Body of pancreas (tissue), 4 donors: Measurements from ENCODE around the gene PCDH9. TPM values are rescaled to one million over a fixed set of nuclear protein-coding genes. Genes with fewer than 3 reads are reported as not detected.
"Not testable (repeated sequence)": the region's sequence is repeated elsewhere in the genome, so short reads cannot be mapped to it uniquely, and the experiment has no call there.

ENCODE experiments used
- ATAC-seq: fragments of 150-250 bp; one replicate; pipeline ENCODE4 v1.9.1; 2016
- DNase-seq, 4 donors: peaks; one replicate each; pipeline ENCODE4 v3.0.0-alpha.2; 2019
- H3K27ac ChIP-seq, 4 donors: fragments of 200-600 bp; sonication (generic); 1 replicate in 3 of 4; 2 replicates in 1 of 4; pipeline versions ENCODE4 v1.5.1 to v1.6.1; 2016 to 2019; ENCODE audit warnings: mild to moderate bottlenecking in 1 of 4, mixed read lengths in 1 of 4, moderate library complexity in 1 of 4
- H3K27me3 ChIP-seq, 2 donors: fragments of 200-600 bp; sonication (generic); one replicate each; pipeline ENCODE4 v1.6.0; 2016; ENCODE audit warnings: mild to moderate bottlenecking in 1 of 2
- H3K36me3 ChIP-seq, 2 donors: fragments of 200-600 bp; sonication (generic); replicated peaks in 1 of 2; 2 replicates each; pipeline ENCODE4 v1.5.1; 2016; ENCODE audit warnings: low read depth in 2 of 2; ENCODE audit not compliant: insufficient read depth in 1 of 2
- H3K4me1 ChIP-seq: fragments of 200-600 bp; sonication (generic); one replicate; pipeline ENCODE4 v1.6.0; 2016
- H3K4me3 ChIP-seq, 2 donors: fragments of 200-600 bp; sonication (generic); 1 replicate in 1 of 2; 2 replicates in 1 of 2; pipeline ENCODE4 v1.5.1; 2016 to 2019
- H3K9me3 ChIP-seq, 3 donors: fragments of 200-600 bp; sonication (generic); 1 replicate in 2 of 3; 2 replicates in 1 of 3; pipeline ENCODE4 v1.5.1; 2016
- POLR2A ChIP-seq, 3 donors: fragments of 450-650 bp; IDR thresholded peaks; one replicate each; pipeline ENCODE4 v1.6.1; 2016; ENCODE audit warnings: antibody characterized with exemption in 3 of 3, mild to moderate bottlenecking in 2 of 3
- WGBS, 2 donors: methylation state at CpG; one replicate each; pipeline ENCODE4 v1.1.5; 2017; 5-methylcytosine and 5-hydroxymethylcytosine counted together
- intact Hi-C: fragments of 100-400 bp; cut with DNase I; formaldehyde crosslinking; loops from one replicate; pipeline ENCODE4 v1.15.1; 2023
- total RNA-seq, 2 donors: library from RNA; depleted of rRNA; stranded (reverse); fragments of >200 nt; gene quantifications; one replicate each; pipeline ENCODE4 v1.1.0, GENCODE V29; 2016
- TF ChIP-seq, protein P1 (sequence below), 7 experiments: fragments of 450-650 bp in 4 of 7; fragments of 200-600 bp in 3 of 7; sonication (generic) in 3 of 7; IDR thresholded peaks; one replicate each; pipeline ENCODE4 v1.5.1; 2016 to 2019; ENCODE audit warnings: antibody characterized with exemption in 7 of 7

The PCDH9 gene
- total RNA-seq, 2 donors from 2014 or later, result 3.6 to 3.9 TPM

GRCh38 chr13:66301482-66301881 is 928.7 kb downstream of the PCDH9 start:
- Histone ChIP-seq H3K4me3 (no peak overlapping the region), H3K27ac (no peak overlapping the region), H3K4me1 (no peaks in the 10 kb centered on the region), H3K27me3 (no peaks in the 10 kb centered on the region), H3K36me3 (no peaks in the 10 kb centered on the region), H3K9me3 (no peaks in the 10 kb centered on the region)
- TF ChIP-seq, protein P1, sequence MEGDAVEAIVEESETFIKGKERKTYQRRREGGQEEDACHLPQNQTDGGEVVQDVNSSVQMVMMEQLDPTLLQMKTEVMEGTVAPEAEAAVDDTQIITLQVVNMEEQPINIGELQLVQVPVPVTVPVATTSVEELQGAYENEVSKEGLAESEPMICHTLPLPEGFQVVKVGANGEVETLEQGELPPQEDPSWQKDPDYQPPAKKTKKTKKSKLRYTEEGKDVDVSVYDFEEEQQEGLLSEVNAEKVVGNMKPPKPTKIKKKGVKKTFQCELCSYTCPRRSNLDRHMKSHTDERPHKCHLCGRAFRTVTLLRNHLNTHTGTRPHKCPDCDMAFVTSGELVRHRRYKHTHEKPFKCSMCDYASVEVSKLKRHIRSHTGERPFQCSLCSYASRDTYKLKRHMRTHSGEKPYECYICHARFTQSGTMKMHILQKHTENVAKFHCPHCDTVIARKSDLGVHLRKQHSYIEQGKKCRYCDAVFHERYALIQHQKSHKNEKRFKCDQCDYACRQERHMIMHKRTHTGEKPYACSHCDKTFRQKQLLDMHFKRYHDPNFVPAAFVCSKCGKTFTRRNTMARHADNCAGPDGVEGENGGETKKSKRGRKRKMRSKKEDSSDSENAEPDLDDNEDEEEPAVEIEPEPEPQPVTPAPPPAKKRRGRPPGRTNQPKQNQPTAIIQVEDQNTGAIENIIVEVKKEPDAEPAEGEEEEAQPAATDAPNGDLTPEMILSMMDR (IDR thresholded peaks at IDR 0.05), result no peak
- TF ChIP-seq POLR2A (IDR thresholded peaks at IDR 0.05), result no peak
- intact Hi-C loops, result no loop called here
- ATAC-seq, result no peak
- DNase-seq, result no peak

DNA sequence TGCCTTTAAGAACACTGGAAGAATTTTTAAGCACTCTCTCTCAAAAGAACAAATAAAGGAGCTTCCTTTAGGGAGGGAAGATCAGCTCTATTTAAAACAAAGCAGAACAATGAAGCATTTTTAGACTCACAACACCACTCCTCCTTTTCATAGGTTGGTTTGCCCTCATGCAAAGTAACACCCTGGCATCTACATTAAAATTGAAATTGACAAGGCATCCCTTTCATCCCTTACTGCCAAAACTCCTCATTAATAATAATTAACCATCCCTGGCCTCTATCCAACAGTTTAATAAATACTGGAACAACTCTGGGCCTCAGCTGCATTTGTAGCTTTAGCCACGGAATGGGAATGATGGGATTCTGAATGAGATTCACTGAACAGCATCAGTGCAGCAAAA is 929.1 kb downstream of the PCDH9 start:
- H3K9me3 ChIP-seq, result no peaks in the 10 kb centered on the region
- WGBS, 2 donors, result 55 to 64% methylated on average over 1 of the region's 1 CpG
- H3K4me1 ChIP-seq, result no peaks in the 10 kb centered on the region
- DNase-seq (no peak), ATAC-seq (no peak)
- intact Hi-C loops, result no loop called here
- H3K4me3 ChIP-seq, result no peak overlapping the region
- H3K27ac ChIP-seq, result no peak overlapping the region
- H3K36me3 ChIP-seq, result no peaks in the 10 kb centered on the region
- no peaks in the 10 kb centered on the region for H3K27me3 ChIP-seq
- TF ChIP-seq, protein P1 (IDR thresholded peaks at IDR 0.05), result no peak
- TF ChIP-seq POLR2A (IDR thresholded peaks at IDR 0.05), result no peak

DNA sequence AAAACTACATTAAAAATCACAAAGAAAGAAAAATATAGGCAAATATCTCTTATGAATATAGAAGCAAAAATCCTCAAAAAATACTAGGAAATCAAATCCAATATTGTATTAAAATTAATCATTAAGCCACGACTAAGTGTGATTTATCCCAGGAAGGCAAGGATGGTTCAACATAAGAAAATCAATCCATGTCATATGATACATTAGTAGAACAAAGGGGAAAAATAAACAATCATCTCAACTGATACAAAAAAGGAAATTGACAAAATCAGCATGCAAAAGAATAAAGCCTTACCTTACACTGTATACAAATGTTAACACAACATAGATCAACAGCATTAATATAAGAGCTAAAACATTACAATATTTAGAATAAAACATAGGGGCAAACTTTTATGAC is 933.3 kb downstream of the PCDH9 start:
- no peak for DNase-seq
- no peak overlapping the region for H3K27ac ChIP-seq
- no peaks in the 10 kb centered on the region for H3K36me3 ChIP-seq
- H3K4me3 ChIP-seq, result no peak overlapping the region
- TF ChIP-seq POLR2A (IDR thresholded peaks at IDR 0.05), result no peak
- TF ChIP-seq, protein P1 (IDR thresholded peaks at IDR 0.05), result no peak
- intact Hi-C loops, result no loop called here
- H3K9me3 ChIP-seq, result no peaks in the 10 kb centered on the region
- no peak for ATAC-seq
- no peaks in the 10 kb centered on the region for H3K4me1 ChIP-seq
- WGBS, 2 donors, result 51 to 55% methylated on average over 1 of the region's 1 CpG
- H3K27me3 ChIP-seq, result no peaks in the 10 kb centered on the region

- ATAC-seq, result no peak
- intact Hi-C loops, result no loop called here
- TF ChIP-seq, protein P1 (IDR thresholded peaks at IDR 0.05), result no peak
- no peak for TF ChIP-seq POLR2A (IDR thresholded peaks at IDR 0.05)
These were observed 933.8 kb downstream of the PCDH9 start for GRCh38 chr13:66296328-66296727.

DNA sequence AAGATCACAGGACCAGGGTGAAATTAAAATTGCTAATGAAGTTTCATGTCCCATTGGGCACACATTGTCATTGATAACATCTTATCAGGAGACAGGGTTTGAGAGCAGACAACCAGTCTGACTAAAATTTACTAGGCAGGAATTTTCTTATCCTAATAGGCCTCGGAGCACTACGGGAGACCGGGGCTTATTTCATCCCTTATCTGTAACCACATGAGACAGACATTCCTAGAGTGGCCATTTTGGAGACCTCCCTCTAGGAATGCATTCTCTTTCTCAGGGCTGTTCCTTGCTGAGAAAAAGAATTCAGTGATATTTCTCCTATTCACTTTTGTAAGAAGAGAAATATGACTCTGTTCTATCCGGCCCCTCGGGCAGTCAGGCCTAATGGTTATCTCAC is 943.3 kb downstream of the PCDH9 start:
- H3K27me3 ChIP-seq, H3K4me3 ChIP-seq, ATAC-seq, DNase-seq, H3K9me3 ChIP-seq, H3K4me1 ChIP-seq, H3K36me3 ChIP-seq, intact Hi-C loops, H3K27ac ChIP-seq: not testable (repeated sequence)
- 90 to 91% methylated on average over 5 of the region's 5 CpGs for WGBS, 2 donors

More at GRCh38 chr13:66296328-66296727, 933.8 kb downstream of the PCDH9 start:
- H3K9me3 ChIP-seq, result no peaks in the 10 kb centered on the region
- no peak for DNase-seq
- no peak overlapping the region for H3K27ac ChIP-seq
- H3K36me3 ChIP-seq, result no peaks in the 10 kb centered on the region
- H3K4me3 ChIP-seq, result no peak overlapping the region
- no peaks in the 10 kb centered on the region for H3K27me3 ChIP-seq
- no peaks in the 10 kb centered on the region for H3K4me1 ChIP-seq
